ENCODE data around the gene CTSS. TPM values are rescaled to one million over a fixed set of nuclear protein-coding genes. Genes with fewer than 3 reads are reported as not detected.

The CTSS gene
- total RNA-seq, 1 experiment from 2014 or later = 6.3 TPM

DNA sequence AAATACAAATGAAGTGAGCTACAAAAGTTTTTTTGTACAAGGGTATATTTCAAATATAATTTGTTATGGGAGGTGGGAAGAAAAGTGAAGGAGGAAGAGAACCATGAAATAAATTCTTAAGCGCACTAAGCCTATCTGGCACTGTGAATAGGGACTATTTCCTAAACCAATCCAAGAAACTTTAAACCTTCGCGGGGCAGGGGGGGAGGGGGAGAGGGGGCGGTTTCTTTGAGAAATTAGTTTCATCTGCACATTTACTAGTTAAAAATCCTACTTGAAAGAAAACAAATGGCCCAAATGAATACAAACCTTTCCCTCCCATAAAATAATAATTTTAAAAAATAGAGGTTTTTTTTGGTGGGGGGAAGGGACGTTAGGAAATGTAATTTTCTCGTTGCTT, 69.0 kb downstream of the CTSS start:
- Histone ChIP-seq H2AFZ (peak overlapping the region; percentile 74), H4K20me1 (ENCODE audit: insufficient read depth) (peaks cover 15% of the 10 kb centered on the region; the same call in 1 of the 2 replicates), H3K27ac (peak overlapping the region; percentile 40; the same call in 1 of the 2 replicates), H3F3A (ENCODE audit: insufficient read depth, low read depth) (peaks cover 3% of the 10 kb centered on the region; the same call in 1 of the 2 replicates), H3K4me2 (peak overlapping the region; percentile 86), H3K9me3 (ENCODE audit: insufficient read depth, low read depth) (no peaks in the 10 kb centered on the region), H3K27me3 (ENCODE audit: insufficient read depth, low read depth) (no peaks in the 10 kb centered on the region), H3K4me1 (replicated peaks; ENCODE audit: insufficient read depth) (peaks cover 10% of the 10 kb centered on the region), H3K79me2 (ENCODE audit: low read depth) (peaks cover 31% of the 10 kb centered on the region), H3K36me3 (ENCODE audit: low read depth) (peaks cover 30% of the 10 kb centered on the region), H3K9me2 (ENCODE audit: insufficient read depth) (peaks cover 4% of the 10 kb centered on the region; the same call in 1 of the 2 replicates), H3K4me3 (peak overlapping the region; percentile 83)
- intact Hi-C loops (cut with micrococcal nuclease; ENCODE audit: unreplicated experiment) = loop anchor here (5.0 kb wide), 1 partner anchor 134 kb away; no protein-coding TSS in a partner anchor
- POLR2A ChIA-PET (ENCODE audit: unreplicated experiment) = interaction anchor here (0.6 to 1.4 kb wide), 19 partner anchors 22 to 1340 kb away, joined by 3 to 15 read pairs (median 5); partner anchors contain the start of genes ENSA, MCL1, MINDY1 and S100A11
- TF ChIP-seq, protein P1, sequence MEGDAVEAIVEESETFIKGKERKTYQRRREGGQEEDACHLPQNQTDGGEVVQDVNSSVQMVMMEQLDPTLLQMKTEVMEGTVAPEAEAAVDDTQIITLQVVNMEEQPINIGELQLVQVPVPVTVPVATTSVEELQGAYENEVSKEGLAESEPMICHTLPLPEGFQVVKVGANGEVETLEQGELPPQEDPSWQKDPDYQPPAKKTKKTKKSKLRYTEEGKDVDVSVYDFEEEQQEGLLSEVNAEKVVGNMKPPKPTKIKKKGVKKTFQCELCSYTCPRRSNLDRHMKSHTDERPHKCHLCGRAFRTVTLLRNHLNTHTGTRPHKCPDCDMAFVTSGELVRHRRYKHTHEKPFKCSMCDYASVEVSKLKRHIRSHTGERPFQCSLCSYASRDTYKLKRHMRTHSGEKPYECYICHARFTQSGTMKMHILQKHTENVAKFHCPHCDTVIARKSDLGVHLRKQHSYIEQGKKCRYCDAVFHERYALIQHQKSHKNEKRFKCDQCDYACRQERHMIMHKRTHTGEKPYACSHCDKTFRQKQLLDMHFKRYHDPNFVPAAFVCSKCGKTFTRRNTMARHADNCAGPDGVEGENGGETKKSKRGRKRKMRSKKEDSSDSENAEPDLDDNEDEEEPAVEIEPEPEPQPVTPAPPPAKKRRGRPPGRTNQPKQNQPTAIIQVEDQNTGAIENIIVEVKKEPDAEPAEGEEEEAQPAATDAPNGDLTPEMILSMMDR (conservative IDR thresholded peaks at IDR 0.05) = no peak
- CTCF ChIA-PET = interaction anchor here (0.6 to 1.4 kb wide), 3 partner anchors 114 to 134 kb away, joined by 4 to 12 read pairs (median 5); no protein-coding TSS in a partner anchor
- no peak for DNase-seq
- no TSS peak for BruUV-seq (replicated peaks)

DNA sequence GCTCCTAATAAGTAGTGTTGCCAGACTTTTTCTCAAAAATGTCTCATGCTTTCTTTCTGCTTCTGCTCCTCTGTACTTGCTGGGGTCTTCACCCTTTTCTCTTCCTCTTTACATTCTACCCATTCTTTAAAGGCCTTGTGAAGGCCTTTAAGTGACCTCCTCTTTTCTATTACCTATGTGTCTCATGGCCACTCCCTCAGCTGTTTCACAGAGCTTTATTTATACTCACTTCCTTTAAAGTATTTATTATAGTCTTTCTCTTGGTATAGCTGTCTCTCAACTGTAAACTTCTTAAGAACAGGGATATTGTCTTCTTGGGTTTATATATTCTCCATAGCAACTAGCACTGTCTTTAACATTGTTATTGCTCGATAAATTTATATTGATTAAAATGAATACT, 69.4 kb downstream of the CTSS start:
- Histone ChIP-seq H3K4me3 (peak overlapping the region; percentile 83), H3K9me3 (ENCODE audit: insufficient read depth, low read depth) (no peaks in the 10 kb centered on the region), H3K9me2 (ENCODE audit: insufficient read depth) (peaks cover 4% of the 10 kb centered on the region; the same call in 1 of the 2 replicates), H4K20me1 (ENCODE audit: insufficient read depth) (peaks cover 15% of the 10 kb centered on the region; the same call in 1 of the 2 replicates), H3K4me1 (replicated peaks; ENCODE audit: insufficient read depth) (peaks cover 10% of the 10 kb centered on the region), H3K36me3 (ENCODE audit: low read depth) (peaks cover 30% of the 10 kb centered on the region), H3K27me3 (ENCODE audit: insufficient read depth, low read depth) (no peaks in the 10 kb centered on the region), H3K79me2 (ENCODE audit: low read depth) (peaks cover 31% of the 10 kb centered on the region), H3F3A (ENCODE audit: insufficient read depth, low read depth) (peaks cover 3% of the 10 kb centered on the region; the same call in 1 of the 2 replicates), H2AFZ (no peak overlapping the region), H3K4me2 (peak overlapping the region; percentile 86), H3K27ac (no peak overlapping the region)
- CTCF ChIA-PET = interaction anchor here (0.6 to 1.4 kb wide), 2 partner anchors 115 to 134 kb away, joined by 4 to 5 read pairs; no protein-coding TSS in a partner anchor
- POLR2A ChIA-PET (ENCODE audit: unreplicated experiment) = interaction anchor here (0.6 to 1.4 kb wide), 12 partner anchors 9 to 1060 kb away, joined by 3 to 16 read pairs (median 6); partner anchors contain the start of genes ENSA, PRUNE1 and SETDB1
- BruUV-seq (replicated peaks) = TSS peak; percentile 66
- TF ChIP-seq, protein P1 (conservative IDR thresholded peaks at IDR 0.05) = no peak
- no peak for TF ChIP-seq EZH2 (IDR thresholded peaks at IDR 0.05; ENCODE audit: low read depth)
- no peak for DNase-seq
- intact Hi-C loops (cut with micrococcal nuclease; ENCODE audit: unreplicated experiment) = loop anchor here (5.0 kb wide), 1 partner anchor 134 kb away; no protein-coding TSS in a partner anchor

DNA sequence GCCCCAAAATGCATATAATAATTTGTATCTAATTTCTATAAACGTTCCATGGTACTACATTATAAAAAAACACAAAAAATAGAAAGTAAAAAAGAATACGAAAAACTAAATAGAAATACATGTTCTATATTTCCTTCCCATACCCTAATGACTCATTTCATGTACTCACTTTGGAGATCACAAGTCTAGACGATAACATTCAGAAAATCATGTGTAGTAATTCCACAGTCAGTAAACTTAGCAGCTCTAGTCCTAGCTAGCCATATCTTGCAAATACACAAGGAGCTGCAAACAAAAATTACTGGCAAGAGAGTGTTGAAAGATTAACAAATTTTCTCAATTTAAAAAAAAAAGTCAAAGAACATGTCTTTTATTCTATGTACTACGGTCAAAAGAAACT, 70.0 kb downstream of the CTSS start:
- H3K27me3 ChIP-seq (ENCODE audit: insufficient read depth, low read depth) = no peaks in the 10 kb centered on the region
- H3K4me3 ChIP-seq = peak overlapping the region; percentile 83
- H3F3A ChIP-seq (ENCODE audit: insufficient read depth, low read depth) = peaks cover 3% of the 10 kb centered on the region; the same call in 1 of the 2 replicates
- peaks cover 31% of the 10 kb centered on the region for H3K79me2 ChIP-seq (ENCODE audit: low read depth)
- CTCF ChIA-PET = no interaction called here
- no peaks in the 10 kb centered on the region for H3K9me3 ChIP-seq (ENCODE audit: insufficient read depth, low read depth)
- POLR2A ChIA-PET (ENCODE audit: unreplicated experiment) = interaction anchor here (0.6 kb wide), 5 partner anchors 10 to 313 kb away, joined by 3 to 16 read pairs (median 6); partner anchors contain the start of gene PRUNE1
- peaks cover 4% of the 10 kb centered on the region; the same call in 1 of the 2 replicates for H3K9me2 ChIP-seq (ENCODE audit: insufficient read depth)
- H2AFZ ChIP-seq = no peak overlapping the region
- intact Hi-C loops (cut with micrococcal nuclease; ENCODE audit: unreplicated experiment) = loop anchor here (5.0 kb wide), 1 partner anchor 133 kb away; no protein-coding TSS in a partner anchor
- peaks cover 33% of the 10 kb centered on the region for H3K36me3 ChIP-seq (ENCODE audit: low read depth)
- H3K4me1 ChIP-seq (replicated peaks; ENCODE audit: insufficient read depth) = peaks cover 10% of the 10 kb centered on the region
- H3K4me2 ChIP-seq = peak overlapping the region; percentile 86
- TF ChIP-seq, protein P1 (conservative IDR thresholded peaks at IDR 0.05) = no peak
- no peak for TF ChIP-seq EZH2 (IDR thresholded peaks at IDR 0.05; ENCODE audit: low read depth)
- no peak overlapping the region for H3K27ac ChIP-seq
- peaks cover 17% of the 10 kb centered on the region; the same call in 1 of the 2 replicates for H4K20me1 ChIP-seq (ENCODE audit: insufficient read depth)
- no TSS peak for BruUV-seq (replicated peaks)
- no peak for DNase-seq

Measured in PC-9 (cell line).